ENCODE results near the gene FAM47E.
"Not testable (repeated sequence)": the region's sequence is repeated elsewhere in the genome, so short reads cannot be mapped to it uniquely, and the experiment has no call there.

FAM47E gene

DNA sequence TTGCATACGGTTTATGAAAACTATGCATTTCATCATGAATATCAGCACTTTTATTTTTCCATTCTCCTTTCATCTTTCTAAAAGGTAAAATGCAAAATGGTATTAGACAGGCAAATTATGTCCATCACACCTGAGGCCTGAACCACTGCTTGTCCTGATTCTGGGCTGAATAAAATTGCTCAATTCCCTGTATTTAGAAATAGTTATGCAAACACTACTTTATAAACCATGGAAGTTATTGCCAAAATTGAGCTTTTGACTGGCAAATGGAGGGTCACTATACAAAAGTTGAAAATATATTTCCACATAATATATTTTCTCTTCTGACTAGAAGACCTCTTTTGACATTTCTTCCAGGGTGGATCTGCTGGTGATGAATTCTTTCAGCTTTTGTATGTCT is 21.1 kb downstream of the FAM47E start:
- no peak overlapping the region for H3K27ac ChIP-seq (ENCODE audit: low read length)
- H3K4me1 ChIP-seq (ENCODE audit: insufficient read depth, low read length): no peaks in the 10 kb centered on the region
- no peak overlapping the region for H3K9ac ChIP-seq (ENCODE audit: low read depth, low read length)
- H3K27me3 ChIP-seq (ENCODE audit: insufficient read depth, low read length): no peaks in the 10 kb centered on the region
- no peaks in the 10 kb centered on the region for H3K9me3 ChIP-seq (ENCODE audit: insufficient read depth, low read depth, low read length)
- H3K4me3 ChIP-seq (ENCODE audit: low read length): no peak overlapping the region
- no peaks in the 10 kb centered on the region for H3K36me3 ChIP-seq (ENCODE audit: insufficient read depth, low read depth, low read length)

DNA sequence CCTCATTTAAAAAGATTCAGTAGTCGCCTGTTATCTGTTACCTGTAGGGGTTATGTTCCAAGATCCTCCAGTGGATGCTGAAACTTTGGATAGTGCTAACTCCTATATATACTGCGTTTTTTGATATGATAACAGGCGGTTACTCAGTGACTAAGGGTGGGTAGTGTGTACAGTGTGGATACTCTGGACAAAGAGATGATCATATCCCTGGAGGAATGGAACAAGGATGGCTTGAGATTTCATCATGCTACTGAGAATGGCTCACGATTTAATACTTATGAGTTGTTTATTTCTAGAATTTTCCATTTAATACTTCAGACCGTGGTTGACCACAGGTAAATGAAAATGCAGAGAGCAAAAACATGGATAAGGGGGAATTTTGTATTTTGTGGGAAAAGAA is 21.5 kb downstream of the FAM47E start:
- Histone ChIP-seq H3K27me3 (ENCODE audit: insufficient read depth, low read length) (no peaks in the 10 kb centered on the region), H3K36me3 (ENCODE audit: insufficient read depth, low read depth, low read length) (no peaks in the 10 kb centered on the region), H3K9me3 (ENCODE audit: insufficient read depth, low read depth, low read length) (no peaks in the 10 kb centered on the region), H3K4me1 (ENCODE audit: insufficient read depth, low read length) (no peaks in the 10 kb centered on the region), H3K9ac (ENCODE audit: low read depth, low read length) (no peak overlapping the region), H3K27ac (ENCODE audit: low read length) (no peak overlapping the region), H3K4me3 (ENCODE audit: low read length) (no peak overlapping the region)

DNA sequence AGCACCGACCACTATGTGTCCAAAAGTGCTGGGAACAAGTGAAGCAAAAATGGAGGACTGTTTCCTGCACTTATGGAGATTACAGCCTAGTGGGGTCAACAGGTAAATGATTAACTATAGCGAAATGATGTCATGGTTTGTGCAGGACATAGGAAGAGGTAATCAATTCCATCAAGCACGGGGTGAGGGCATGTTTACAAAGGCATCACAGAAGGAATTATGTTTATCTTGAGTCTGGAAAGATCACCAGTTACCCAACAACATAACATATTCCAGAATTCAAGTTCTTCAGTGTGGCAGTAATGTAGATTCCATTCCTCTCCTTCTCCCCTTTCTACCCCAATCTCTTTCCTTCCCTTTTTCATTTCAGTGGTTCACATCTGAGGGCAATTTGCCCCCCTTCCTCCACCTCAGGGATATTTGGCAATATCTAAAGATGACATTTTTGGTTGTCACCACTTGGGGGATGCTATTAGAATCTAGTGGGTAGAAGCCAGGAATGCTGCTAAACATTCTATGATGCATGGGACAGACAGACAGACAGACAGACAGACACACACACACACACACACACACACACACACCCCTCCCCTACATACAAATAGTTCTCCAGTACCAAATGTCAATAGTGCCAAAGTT is 24.1 kb downstream of the FAM47E start:
- Histone ChIP-seq H3K9ac (ENCODE audit: low read depth, low read length) (no peak overlapping the region), H3K27ac (ENCODE audit: low read length) (no peak overlapping the region), H3K4me1 (ENCODE audit: insufficient read depth, low read length) (no peaks in the 10 kb centered on the region), H3K27me3 (ENCODE audit: insufficient read depth, low read length) (no peaks in the 10 kb centered on the region), H3K9me3 (ENCODE audit: insufficient read depth, low read depth, low read length) (no peaks in the 10 kb centered on the region), H3K36me3 (ENCODE audit: insufficient read depth, low read depth, low read length) (no peaks in the 10 kb centered on the region), H3K4me3 (ENCODE audit: low read length) (no peak overlapping the region)

DNA sequence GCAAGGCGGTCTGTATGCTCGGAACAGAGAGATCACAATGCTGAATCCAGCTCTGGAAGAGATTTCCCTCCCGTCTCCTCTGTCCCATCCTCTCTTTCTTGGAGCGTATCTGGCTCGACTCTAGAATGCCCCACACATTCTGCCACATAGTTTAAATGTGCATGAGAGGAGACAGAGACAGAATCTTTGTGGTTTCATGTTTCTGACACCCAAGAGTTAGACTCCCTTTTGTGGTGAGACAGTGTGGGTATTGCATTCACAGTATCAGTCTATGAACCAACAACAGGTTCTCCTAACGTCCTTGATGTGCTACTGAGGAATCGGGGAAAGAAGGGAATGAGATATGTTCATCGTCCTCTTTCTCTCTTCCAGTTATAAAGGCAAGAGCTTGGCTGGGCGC is 25.3 kb downstream of the FAM47E start:
- Histone ChIP-seq H3K36me3 (ENCODE audit: insufficient read depth, low read depth, low read length) (no peaks in the 10 kb centered on the region), H3K9me3 (ENCODE audit: insufficient read depth, low read depth, low read length) (no peaks in the 10 kb centered on the region), H3K27me3 (ENCODE audit: insufficient read depth, low read length) (no peaks in the 10 kb centered on the region), H3K4me1 (ENCODE audit: insufficient read depth, low read length) (no peaks in the 10 kb centered on the region), H3K9ac (ENCODE audit: low read depth, low read length) (no peak overlapping the region), H3K27ac (ENCODE audit: low read length) (no peak overlapping the region), H3K4me3 (ENCODE audit: low read length) (no peak overlapping the region)

GRCh38 chr4:76277667-76278066 is 26.1 kb downstream of the FAM47E start:
- H3K4me1 ChIP-seq (ENCODE audit: insufficient read depth, low read length): no peaks in the 10 kb centered on the region

DNA sequence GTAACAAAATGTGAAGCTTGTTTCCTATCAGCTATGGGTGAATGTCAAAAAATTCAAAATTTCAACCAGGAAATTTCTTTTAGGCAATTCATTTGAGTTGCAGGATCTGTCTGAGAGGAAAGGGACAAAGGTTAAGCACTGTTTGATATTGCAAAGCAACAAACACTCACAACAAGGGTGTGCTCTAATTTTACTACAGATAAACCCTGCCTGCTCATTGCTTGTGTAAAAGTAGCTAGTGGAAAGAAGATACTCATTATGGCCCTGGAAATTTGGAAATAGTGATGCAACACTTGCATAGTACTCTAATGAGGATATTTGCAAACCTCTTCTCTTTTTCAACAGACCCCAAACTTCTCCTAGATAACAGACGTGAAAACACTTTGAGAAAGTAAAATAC is 27.1 kb downstream of the FAM47E start:
- Histone ChIP-seq H3K27me3 (ENCODE audit: insufficient read depth, low read length) (no peaks in the 10 kb centered on the region), H3K4me1 (ENCODE audit: insufficient read depth, low read length) (no peaks in the 10 kb centered on the region), H3K4me3 (ENCODE audit: low read length) (no peak overlapping the region), H3K9ac (ENCODE audit: low read depth, low read length) (no peak overlapping the region), H3K36me3 (ENCODE audit: insufficient read depth, low read depth, low read length) (no peaks in the 10 kb centered on the region), H3K9me3 (ENCODE audit: insufficient read depth, low read depth, low read length) (no peaks in the 10 kb centered on the region), H3K27ac (ENCODE audit: low read length) (no peak overlapping the region)

More at GRCh38 chr4:76277667-76278066, 26.1 kb downstream of the FAM47E start:
- H3K27me3 ChIP-seq (ENCODE audit: insufficient read depth, low read length): no peaks in the 10 kb centered on the region
- H3K9ac ChIP-seq (ENCODE audit: low read depth, low read length): no peak overlapping the region
- H3K36me3 ChIP-seq (ENCODE audit: insufficient read depth, low read depth, low read length): no peaks in the 10 kb centered on the region
- H3K4me3 ChIP-seq (ENCODE audit: low read length): no peak overlapping the region
- no peak overlapping the region for H3K27ac ChIP-seq (ENCODE audit: low read length)
- H3K9me3 ChIP-seq (ENCODE audit: insufficient read depth, low read depth, low read length): no peaks in the 10 kb centered on the region

DNA sequence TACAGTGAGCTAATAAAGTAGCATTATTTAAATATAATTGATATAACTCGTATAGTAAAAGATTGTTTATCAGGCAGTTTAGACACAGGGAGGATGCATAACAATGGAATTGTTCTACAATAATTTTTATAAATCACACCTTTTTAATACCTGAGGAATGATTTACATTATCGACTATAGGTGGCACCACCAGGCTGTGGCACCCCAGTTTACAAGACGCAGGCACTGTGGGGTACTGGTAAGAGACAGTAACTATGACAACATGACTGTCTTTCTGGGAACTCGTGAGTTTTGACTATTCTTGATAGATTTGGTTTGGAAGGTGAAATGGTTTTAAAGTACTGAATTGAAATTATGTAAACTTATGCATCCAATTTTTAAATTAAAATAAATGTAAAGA is 27.9 kb downstream of the FAM47E start:
- H3K4me3 ChIP-seq (ENCODE audit: low read length): no peak overlapping the region
- H3K36me3 ChIP-seq (ENCODE audit: insufficient read depth, low read depth, low read length): no peaks in the 10 kb centered on the region
- H3K4me1 ChIP-seq (ENCODE audit: insufficient read depth, low read length): no peaks in the 10 kb centered on the region
- H3K27me3 ChIP-seq (ENCODE audit: insufficient read depth, low read length): no peaks in the 10 kb centered on the region
- H3K9ac ChIP-seq (ENCODE audit: low read depth, low read length): no peak overlapping the region
- H3K9me3 ChIP-seq (ENCODE audit: insufficient read depth, low read depth, low read length): no peaks in the 10 kb centered on the region
- no peak overlapping the region for H3K27ac ChIP-seq (ENCODE audit: low read length)

DNA sequence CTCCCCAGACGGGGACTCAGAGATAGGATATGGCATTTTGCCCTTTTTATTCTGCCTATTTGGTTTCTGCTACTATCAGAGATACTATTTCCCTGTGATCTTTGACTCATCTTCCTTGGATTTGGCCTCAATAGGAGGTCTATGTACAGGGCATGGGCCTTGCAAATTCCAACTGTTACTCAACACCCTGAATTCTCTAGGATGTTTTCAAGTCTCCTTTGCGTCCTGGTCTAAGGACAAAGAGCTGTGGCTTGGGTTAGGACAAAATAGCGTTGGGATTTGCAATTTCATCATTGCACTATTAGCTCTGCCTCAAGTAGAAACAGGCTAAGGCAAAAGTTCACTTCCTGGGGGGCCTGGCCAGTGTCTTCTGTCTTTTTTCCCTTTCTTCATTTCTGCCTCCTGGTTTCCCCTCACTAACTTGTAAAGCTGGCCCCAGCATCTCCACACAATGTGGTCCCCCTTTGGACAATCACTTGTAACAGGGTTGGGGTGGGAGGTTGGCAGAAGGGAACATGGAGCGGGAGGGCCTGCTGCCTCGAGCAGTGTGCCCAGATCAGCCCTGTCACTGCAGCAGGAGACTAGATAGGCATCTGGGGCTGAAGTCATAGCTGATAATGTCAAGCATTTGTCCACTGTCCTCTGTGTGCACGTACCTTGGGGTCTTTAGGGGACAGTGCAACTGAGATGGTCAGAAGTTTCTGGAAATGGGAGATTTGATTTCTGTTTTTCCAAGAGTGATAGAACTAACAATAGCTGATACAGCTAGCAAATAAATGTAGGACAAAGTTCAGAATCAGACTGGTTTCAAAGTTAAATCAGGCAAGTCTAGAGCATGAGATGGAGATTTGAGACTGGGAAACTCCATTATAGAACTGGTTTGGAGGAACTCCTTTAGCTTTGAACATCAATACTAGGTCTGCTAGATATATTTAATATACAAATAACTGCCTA is 29.2 kb downstream of the FAM47E start:
- H3K4me3 ChIP-seq (ENCODE audit: low read length): no peak overlapping the region
- H3K9ac ChIP-seq (ENCODE audit: low read depth, low read length): no peak overlapping the region
- no peaks in the 10 kb centered on the region for H3K27me3 ChIP-seq (ENCODE audit: insufficient read depth, low read length)
- H3K36me3 ChIP-seq (ENCODE audit: insufficient read depth, low read depth, low read length): no peaks in the 10 kb centered on the region
- no peaks in the 10 kb centered on the region for H3K4me1 ChIP-seq (ENCODE audit: insufficient read depth, low read length)
- H3K27ac ChIP-seq (ENCODE audit: low read length): no peak overlapping the region
- no peaks in the 10 kb centered on the region; the same call in 1 of the 2 replicates for H3K9me3 ChIP-seq (ENCODE audit: insufficient read depth, low read depth, low read length)

DNA sequence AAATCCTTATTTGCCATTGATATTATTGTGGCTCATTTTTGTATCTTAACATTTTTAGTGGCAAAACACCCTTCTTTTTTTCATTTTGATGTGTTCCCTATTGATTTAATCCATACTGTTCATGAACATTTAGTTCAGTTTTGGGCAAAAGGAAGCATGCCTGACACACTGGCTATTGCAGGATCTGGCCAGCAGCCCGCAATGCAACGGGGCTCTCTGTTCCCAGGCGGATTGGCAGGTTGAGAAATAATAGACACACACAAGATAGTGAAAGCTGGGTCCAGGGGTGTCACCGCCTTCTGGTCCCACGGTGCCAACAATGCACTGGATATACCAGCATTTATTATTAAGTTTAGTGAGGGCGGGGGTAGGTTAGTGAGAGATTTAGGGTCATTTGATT is 30.1 kb downstream of the FAM47E start:
- H3K9ac ChIP-seq (ENCODE audit: low read depth, low read length); H3K4me3 ChIP-seq (ENCODE audit: low read length); H3K36me3 ChIP-seq (ENCODE audit: insufficient read depth, low read depth, low read length); H3K27me3 ChIP-seq (ENCODE audit: insufficient read depth, low read length); H3K4me1 ChIP-seq (ENCODE audit: insufficient read depth, low read length); H3K9me3 ChIP-seq (ENCODE audit: insufficient read depth, low read depth, low read length); H3K27ac ChIP-seq (ENCODE audit: low read length): not testable (repeated sequence)

GRCh38 chr4:76282941-76283689 is 31.6 kb downstream of the FAM47E start:
- H3K36me3 ChIP-seq (ENCODE audit: insufficient read depth, low read depth, low read length): no peaks in the 10 kb centered on the region
- no peak overlapping the region for H3K27ac ChIP-seq (ENCODE audit: low read length)
- no peaks in the 10 kb centered on the region for H3K4me1 ChIP-seq (ENCODE audit: insufficient read depth, low read length)
- H3K4me3 ChIP-seq (ENCODE audit: low read length): no peak overlapping the region
- no peaks in the 10 kb centered on the region for H3K27me3 ChIP-seq (ENCODE audit: insufficient read depth, low read length)
- H3K9ac ChIP-seq (ENCODE audit: low read depth, low read length): no peak overlapping the region
- no peaks in the 10 kb centered on the region; the same call in 1 of the 2 replicates for H3K9me3 ChIP-seq (ENCODE audit: insufficient read depth, low read depth, low read length)

- H3K27me3 ChIP-seq (ENCODE audit: insufficient read depth, low read length): no peaks in the 10 kb centered on the region
- H3K9ac ChIP-seq (ENCODE audit: low read depth, low read length): no peak overlapping the region
- H3K9me3 ChIP-seq (ENCODE audit: insufficient read depth, low read depth, low read length): no peaks in the 10 kb centered on the region; the same call in 1 of the 2 replicates
- no peaks in the 10 kb centered on the region for H3K36me3 ChIP-seq (ENCODE audit: insufficient read depth, low read depth, low read length)
- H3K27ac ChIP-seq (ENCODE audit: low read length): no peak overlapping the region
- H3K4me3 ChIP-seq (ENCODE audit: low read length): no peak overlapping the region
- H3K4me1 ChIP-seq (ENCODE audit: insufficient read depth, low read length): no peaks in the 10 kb centered on the region
These were observed 32.4 kb downstream of the FAM47E start for GRCh38 chr4:76283900-76284299.

Data from iPS-20b (cell line).